Liver (tissue), 9 donors: ENCODE data around the gene ROPN1L. TPM values are rescaled to one million over a fixed set of nuclear protein-coding genes. Genes with fewer than 3 reads are reported as not detected.

Source experiments
- DNase-seq: peaks from one replicate; pipeline ENCODE4 v3.0.0-alpha.2; 2017; ENCODE audit warnings: low spot score
- H3K27ac ChIP-seq, 2 donors: one replicate each; pipeline ENCODE4 v1.7.0; 2013; ENCODE audit warnings: inconsistent platforms in 2 of 2, low read length in 2 of 2, control low read depth in 1 of 2, low read depth in 1 of 2, mild to moderate bottlenecking in 1 of 2
- H3K27me3 ChIP-seq, 4 donors: one replicate each; pipeline versions ENCODE4 v1.6.1 to v1.7.0; 2013; ENCODE audit warnings: low read length in 3 of 4, inconsistent platforms in 1 of 4, mild to moderate bottlenecking in 1 of 4, moderate library complexity in 1 of 4; ENCODE audit not compliant: control insufficient read depth in 4 of 4, insufficient read depth in 4 of 4
- H3K36me3 ChIP-seq, 4 donors: one replicate each; pipeline versions ENCODE4 v1.6.1 to v1.7.0; 2013; ENCODE audit warnings: low read length in 3 of 4, mild to moderate bottlenecking in 3 of 4, low read depth in 1 of 4, moderate library complexity in 1 of 4; ENCODE audit not compliant: control insufficient read depth in 4 of 4, insufficient read depth in 3 of 4
- H3K4me1 ChIP-seq, 4 donors: one replicate each; pipeline versions ENCODE4 v1.6.1 to v1.7.0; 2013; ENCODE audit warnings: low read length in 3 of 4, mild to moderate bottlenecking in 3 of 4, moderate library complexity in 1 of 4; ENCODE audit not compliant: control insufficient read depth in 4 of 4, insufficient read depth in 4 of 4
- H3K4me3 ChIP-seq, 3 donors: one replicate each; pipeline versions ENCODE4 v1.6.1 to v1.7.0; 2013; ENCODE audit warnings: low read length in 3 of 3, control low read depth in 1 of 3, low read depth in 1 of 3, mild to moderate bottlenecking in 1 of 3
- H3K9ac ChIP-seq, 2 donors: one replicate each; pipeline ENCODE4 v1.7.0; 2013; ENCODE audit warnings: low read length in 2 of 2, mild to moderate bottlenecking in 2 of 2, moderate library complexity in 2 of 2, control low read depth in 1 of 2, low read depth in 1 of 2
- H3K9me3 ChIP-seq, 4 donors: one replicate each; pipeline versions ENCODE4 v1.6.1 to v1.7.0; 2013; ENCODE audit warnings: low read length in 3 of 4; ENCODE audit not compliant: control insufficient read depth in 4 of 4
- CTCF ChIP-seq: fragments of 150-350 bp; IDR thresholded peaks from 2 replicates; pipeline ENCODE4 v1.5.1; 2017; ENCODE audit warnings: improper control_type of control experiment, low read depth, low read length; ENCODE audit not compliant: missing input control
- FOXA1 ChIP-seq: IDR thresholded peaks from 2 replicates; pipeline ENCODE4 v1.6.1; 2016; ENCODE audit warnings: antibody characterized with exemption
- FOXA2 ChIP-seq: IDR thresholded peaks from 2 replicates; pipeline ENCODE4 v1.6.1; 2016; ENCODE audit warnings: antibody characterized with exemption
- GABPA ChIP-seq, 2 donors: IDR thresholded peaks in 1 of 2; conservative IDR thresholded peaks in 1 of 2; 2 replicates each; pipeline ENCODE4 v1.6.1; 2016; ENCODE audit warnings: antibody characterized with exemption in 2 of 2, mild to moderate bottlenecking in 1 of 2, moderate library complexity in 1 of 2
- HNF4A ChIP-seq, 2 donors: conservative IDR thresholded peaks; 2 replicates each; pipeline ENCODE4 v1.6.1; 2016; ENCODE audit warnings: antibody characterized with exemption in 2 of 2, mild to moderate bottlenecking in 2 of 2
- JUND ChIP-seq, 2 donors: IDR thresholded peaks; 2 replicates each; pipeline ENCODE4 v1.6.1; 2016; ENCODE audit warnings: antibody characterized with exemption in 2 of 2
- MAX ChIP-seq: IDR thresholded peaks from 2 replicates; pipeline ENCODE4 v1.6.1; 2016; ENCODE audit warnings: antibody characterized with exemption
- NR2F2 ChIP-seq: IDR thresholded peaks from 2 replicates; pipeline ENCODE4 v1.6.1; 2016; ENCODE audit warnings: antibody characterized with exemption
- RAD21 ChIP-seq, 2 donors: IDR thresholded peaks; 2 replicates each; pipeline ENCODE4 v1.6.1; 2016; ENCODE audit warnings: antibody characterized with exemption in 2 of 2, mild to moderate bottlenecking in 2 of 2
- REST ChIP-seq: IDR thresholded peaks from 2 replicates; pipeline ENCODE4 v1.6.1; 2016; ENCODE audit warnings: antibody characterized with exemption, mild to moderate bottlenecking
- RXRA ChIP-seq, 2 donors: IDR thresholded peaks; 2 replicates each; pipeline ENCODE4 v1.6.1; 2017 to 2018; ENCODE audit warnings: antibody characterized with exemption in 2 of 2, mild to moderate bottlenecking in 1 of 2
- SP1 ChIP-seq: IDR thresholded peaks from 2 replicates; pipeline ENCODE4 v1.6.1; 2018; ENCODE audit warnings: antibody characterized with exemption, mild to moderate bottlenecking
- ZBTB33 ChIP-seq: IDR thresholded peaks from 2 replicates; pipeline ENCODE4 v1.6.1; 2016; ENCODE audit warnings: antibody characterized with exemption
- WGBS: extraction: QIAGEN DNeasy Blood & Tissue Kit; methylation state at CpG from one replicate; pipeline ENCODE4 v1.1.7; 2013; 5-methylcytosine and 5-hydroxymethylcytosine counted together
- polyA plus RNA-seq, 2 donors: library from polyadenylated mRNA; stranded (reverse) in 1 of 2; unstranded in 1 of 2; fragments of 200-250 nt in 1 of 2; fragments of >200 nt in 1 of 2; fragmentation: Nextera tagmentation in 1 of 2; extraction: Ambion mirVana in 1 of 2; gene quantifications; one replicate each; pipeline versions ENCODE4 v1.2.1 to v1.2.3, GENCODE V29; 2013 to 2015
- total RNA-seq, 2 donors: library from RNA; depleted of rRNA; stranded (reverse); fragments of >200 nt; gene quantifications; one replicate each; pipeline ENCODE4 v1.2.3, GENCODE V29; 2014
- donor health status: healthy.
- donor health status: healthy.
- donor health status: healthy.
- donor health status: healthy.
- donor health status: healthy.

The ROPN1L gene
- total and polyA plus RNA-seq, 4 donors: 0.25 to 1.3 (median 0.87) TPM

GRCh38 chr5:10506535-10506934, 64.9 kb downstream of the ROPN1L start:
- TF ChIP-seq CTCF (no peak), GABPA (IDR thresholded peaks at IDR 0.05 in 1 of 2, conservative IDR thresholded peaks at IDR 0.05 in 1 of 2) (no peak), SP1 (no peak)
- no peak overlapping the region for H3K9ac ChIP-seq
- H3K9me3 ChIP-seq: no peaks in the 10 kb centered on the region
- H3K4me3 ChIP-seq: no peak overlapping the region
- no peaks in the 10 kb centered on the region for H3K27me3 ChIP-seq
- 94% methylated on average over 3 of the region's 3 CpGs for WGBS
- no peaks in the 10 kb centered on the region for H3K36me3 ChIP-seq
- no peaks in the 10 kb centered on the region for H3K4me1 ChIP-seq
- no peak for DNase-seq
- no peak overlapping the region for H3K27ac ChIP-seq

- Histone ChIP-seq H3K9ac (no peak overlapping the region), H3K36me3 (no peaks in the 10 kb centered on the region), H3K27ac (no peak overlapping the region), H3K4me1 (no peaks in the 10 kb centered on the region), H3K4me3 (no peak overlapping the region), H3K9me3 (no peaks in the 10 kb centered on the region), H3K27me3 (no peaks in the 10 kb centered on the region)
- 74% methylated on average over 3 of the region's 3 CpGs for WGBS
- TF ChIP-seq MAX (no peak), FOXA1 (no peak), RXRA (IDR thresholded peaks at IDR 0.05) (no peak), HNF4A (conservative IDR thresholded peaks at IDR 0.05) (no peak), RAD21 (IDR thresholded peaks at IDR 0.05) (no peak), FOXA2 (no peak), SP1 (no peak), JUND (IDR thresholded peaks at IDR 0.05) (no peak), REST (no peak)
- no peak for DNase-seq
Observed at GRCh38 chr5:10507575-10508096, 66.0 kb downstream of the ROPN1L start.

- no peak overlapping the region for H3K9ac ChIP-seq
- H3K27me3 ChIP-seq: no peaks in the 10 kb centered on the region
- no peak overlapping the region for H3K27ac ChIP-seq
- no peak overlapping the region for H3K4me3 ChIP-seq
- 87% methylated on average over 9 of the region's 9 CpGs for WGBS
- H3K9me3 ChIP-seq: no peaks in the 10 kb centered on the region
- H3K4me1 ChIP-seq: no peaks in the 10 kb centered on the region
- DNase-seq: no peak
- H3K36me3 ChIP-seq: no peaks in the 10 kb centered on the region
- TF ChIP-seq RXRA (IDR thresholded peaks at IDR 0.05): no peak
- TF ChIP-seq REST: no peak
- TF ChIP-seq NR2F2: no peak
- TF ChIP-seq ZBTB33: no peak
- TF ChIP-seq CTCF: no peak
- TF ChIP-seq SP1: no peak
Observed at GRCh38 chr5:10509575-10509974, 67.9 kb downstream of the ROPN1L start.
